ENCODE data around the gene EGR1.

DNA sequence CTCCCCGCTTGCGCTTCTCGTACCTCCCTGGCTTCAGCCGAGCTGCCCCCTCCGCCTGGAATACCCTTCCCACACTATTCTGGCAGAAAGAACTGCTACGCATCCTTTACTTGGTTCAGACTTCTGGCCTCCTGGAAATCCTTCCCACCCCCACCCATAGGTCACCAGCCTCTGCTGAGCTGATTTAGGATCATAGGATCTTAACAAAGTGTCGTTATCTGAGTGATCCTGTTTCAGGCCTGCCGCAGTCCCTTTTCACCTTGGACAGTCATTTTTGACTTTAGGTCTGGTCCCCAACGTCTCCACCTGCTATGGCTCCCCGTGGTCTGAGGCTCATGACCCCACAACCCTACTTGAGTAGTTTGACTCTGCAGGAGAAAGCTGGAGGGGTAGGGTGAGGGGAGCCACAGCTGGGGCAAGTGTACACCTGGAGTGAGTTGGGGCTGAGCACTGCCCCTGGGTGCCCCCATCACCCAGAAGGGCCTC lies 27.3 kb downstream of the EGR1 start:
- TF ChIP-seq, protein P1, sequence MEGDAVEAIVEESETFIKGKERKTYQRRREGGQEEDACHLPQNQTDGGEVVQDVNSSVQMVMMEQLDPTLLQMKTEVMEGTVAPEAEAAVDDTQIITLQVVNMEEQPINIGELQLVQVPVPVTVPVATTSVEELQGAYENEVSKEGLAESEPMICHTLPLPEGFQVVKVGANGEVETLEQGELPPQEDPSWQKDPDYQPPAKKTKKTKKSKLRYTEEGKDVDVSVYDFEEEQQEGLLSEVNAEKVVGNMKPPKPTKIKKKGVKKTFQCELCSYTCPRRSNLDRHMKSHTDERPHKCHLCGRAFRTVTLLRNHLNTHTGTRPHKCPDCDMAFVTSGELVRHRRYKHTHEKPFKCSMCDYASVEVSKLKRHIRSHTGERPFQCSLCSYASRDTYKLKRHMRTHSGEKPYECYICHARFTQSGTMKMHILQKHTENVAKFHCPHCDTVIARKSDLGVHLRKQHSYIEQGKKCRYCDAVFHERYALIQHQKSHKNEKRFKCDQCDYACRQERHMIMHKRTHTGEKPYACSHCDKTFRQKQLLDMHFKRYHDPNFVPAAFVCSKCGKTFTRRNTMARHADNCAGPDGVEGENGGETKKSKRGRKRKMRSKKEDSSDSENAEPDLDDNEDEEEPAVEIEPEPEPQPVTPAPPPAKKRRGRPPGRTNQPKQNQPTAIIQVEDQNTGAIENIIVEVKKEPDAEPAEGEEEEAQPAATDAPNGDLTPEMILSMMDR (IDR thresholded peaks at IDR 0.05; ENCODE audit: insufficient read depth, low read length) = no peak
- no peak for TF ChIP-seq REST (IDR thresholded peaks at IDR 0.05; ENCODE audit: insufficient replicate concordance, low read depth)

Measured in HL-60 (cell line).